HCT116 (cell line): ENCODE data around the gene KCNE1.
"Not testable (repeated sequence)": the region's sequence is repeated elsewhere in the genome, so short reads cannot be mapped to it uniquely, and the experiment has no call there.

ENCODE experiments used
- POLR2AphosphoS5 ChIP-seq: IDR thresholded peaks from 2 replicates; pipeline ENCODE4 v1.6.1; 2011; ENCODE audit warnings: mild to moderate bottlenecking, low read depth, low read length, moderate library complexity
- TCF7L2 ChIP-seq: IDR thresholded peaks from 2 replicates; pipeline ENCODE4 v1.7.0; 2011; ENCODE audit warnings: borderline replicate concordance, inconsistent platforms; ENCODE audit not compliant: insufficient read depth, insufficient read length; ENCODE audit errors: extremely low read depth
- TF ChIP-seq, protein P1 (sequence below), 3 experiments: fragments of 200-600 bp in 1 of 3; sonication (generic) in 1 of 3; IDR thresholded peaks in 2 of 3; conservative IDR thresholded peaks in 1 of 3; 2 replicates each; pipeline ENCODE4 v1.5.1; 2012 to 2017; ENCODE audit warnings: low read depth in 2 of 3, low read length in 2 of 3, antibody characterized with exemption in 1 of 3, borderline replicate concordance in 1 of 3, control low read depth in 1 of 3, mild to moderate bottlenecking in 1 of 3, mixed read lengths in 1 of 3, mixed run types in 1 of 3, moderate library complexity in 1 of 3; ENCODE audit not compliant: insufficient read depth in 1 of 3
- TF ChIP-seq, protein P2 (sequence below): IDR thresholded peaks from 2 replicates; pipeline ENCODE4 v1.6.1; 2012

DNA sequence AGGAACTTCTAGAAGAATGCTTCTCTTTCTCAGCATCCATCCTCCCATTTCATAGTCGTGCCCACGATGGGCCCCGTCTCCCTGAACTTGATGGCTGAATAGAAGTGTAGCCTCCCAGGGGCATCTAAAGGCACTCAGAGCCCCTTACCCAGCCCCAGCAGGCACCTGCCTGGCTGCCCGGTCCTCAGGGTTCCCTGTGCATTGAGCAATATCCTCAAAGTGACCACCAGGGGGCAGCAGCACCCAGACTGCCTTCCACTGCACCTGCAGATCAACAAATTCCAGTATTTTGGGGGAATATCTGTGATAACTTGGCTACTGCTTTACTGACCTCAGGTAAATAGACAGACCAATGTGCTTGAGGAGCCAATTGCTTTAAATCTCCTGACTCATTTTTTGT is 68.5 kb downstream of the KCNE1 start:
- TF ChIP-seq, protein P1, sequence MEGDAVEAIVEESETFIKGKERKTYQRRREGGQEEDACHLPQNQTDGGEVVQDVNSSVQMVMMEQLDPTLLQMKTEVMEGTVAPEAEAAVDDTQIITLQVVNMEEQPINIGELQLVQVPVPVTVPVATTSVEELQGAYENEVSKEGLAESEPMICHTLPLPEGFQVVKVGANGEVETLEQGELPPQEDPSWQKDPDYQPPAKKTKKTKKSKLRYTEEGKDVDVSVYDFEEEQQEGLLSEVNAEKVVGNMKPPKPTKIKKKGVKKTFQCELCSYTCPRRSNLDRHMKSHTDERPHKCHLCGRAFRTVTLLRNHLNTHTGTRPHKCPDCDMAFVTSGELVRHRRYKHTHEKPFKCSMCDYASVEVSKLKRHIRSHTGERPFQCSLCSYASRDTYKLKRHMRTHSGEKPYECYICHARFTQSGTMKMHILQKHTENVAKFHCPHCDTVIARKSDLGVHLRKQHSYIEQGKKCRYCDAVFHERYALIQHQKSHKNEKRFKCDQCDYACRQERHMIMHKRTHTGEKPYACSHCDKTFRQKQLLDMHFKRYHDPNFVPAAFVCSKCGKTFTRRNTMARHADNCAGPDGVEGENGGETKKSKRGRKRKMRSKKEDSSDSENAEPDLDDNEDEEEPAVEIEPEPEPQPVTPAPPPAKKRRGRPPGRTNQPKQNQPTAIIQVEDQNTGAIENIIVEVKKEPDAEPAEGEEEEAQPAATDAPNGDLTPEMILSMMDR (IDR thresholded peaks at IDR 0.05 in 2 of 3, conservative IDR thresholded peaks at IDR 0.05 in 1 of 3; ENCODE audit: borderline replicate concordance in 1 of 3, insufficient read depth in 1 of 3, low read depth in 2 of 3, low read length in 2 of 3): not testable (repeated sequence)
- TF ChIP-seq, protein P2, sequence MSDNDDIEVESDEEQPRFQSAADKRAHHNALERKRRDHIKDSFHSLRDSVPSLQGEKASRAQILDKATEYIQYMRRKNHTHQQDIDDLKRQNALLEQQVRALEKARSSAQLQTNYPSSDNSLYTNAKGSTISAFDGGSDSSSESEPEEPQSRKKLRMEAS: not testable (repeated sequence)
- TF ChIP-seq POLR2AphosphoS5, TCF7L2: not testable (repeated sequence)
